GM12875 (cell line): ENCODE results near the gene MBD2.
"Not testable (repeated sequence)": the region's sequence is repeated elsewhere in the genome, so short reads cannot be mapped to it uniquely, and the experiment has no call there.

Source experiments
- H3K4me3 ChIP-seq: one replicate; pipeline ENCODE4 v1.5.1; 2011; ENCODE audit warnings: low read depth, low read length, control low read depth
- CTCF ChIP-seq: IDR thresholded peaks from 2 replicates; pipeline ENCODE4 v1.5.1; 2011; ENCODE audit warnings: low read depth, mild to moderate bottlenecking, control low read depth, inconsistent platforms, low read length, moderate library complexity, borderline replicate concordance; ENCODE audit not compliant: insufficient read depth

The MBD2 gene

GRCh38 chr18:54224379-54225014 is at the start of gene MBD2:
TSS of gene MBD2 (minus strand) at chr18:54224669. CDS start at chr18:54224559, 110 bp downstream.
- H3K4me3 ChIP-seq: peak within 1 kb of the TSS; percentile 78
- TF ChIP-seq CTCF: no peak

GRCh38 chr18:54269893-54270844 is 45.7 kb upstream of the MBD2 start:
- TF ChIP-seq CTCF: peak; percentile 43; the same call in 1 of the 2 replicates
- peak overlapping the region; percentile 50 for H3K4me3 ChIP-seq

GRCh38 chr18:54268751-54269150 is 44.3 kb upstream of the MBD2 start:
- no peak for TF ChIP-seq CTCF
- H3K4me3 ChIP-seq: peak overlapping the region; percentile 50

- no peak overlapping the region for H3K4me3 ChIP-seq
- TF ChIP-seq CTCF: no peak
Measured at GRCh38 chr18:54267701-54268100, 43.2 kb upstream of the MBD2 start.

- H3K4me3 ChIP-seq: no peak overlapping the region
- TF ChIP-seq CTCF: no peak
Measured at GRCh38 chr18:54263904-54264336, 39.5 kb upstream of the MBD2 start.

- TF ChIP-seq CTCF: no peak
- H3K4me3 ChIP-seq: no peak overlapping the region
Measured at GRCh38 chr18:54261894-54262293, 37.4 kb upstream of the MBD2 start.

GRCh38 chr18:54260396-54261072 is 36.1 kb upstream of the MBD2 start:
- no peak for TF ChIP-seq CTCF

GRCh38 chr18:54257818-54258217 is 33.3 kb upstream of the MBD2 start:
- not testable (repeated sequence) for H3K4me3 ChIP-seq

More at GRCh38 chr18:54260396-54261072, 36.1 kb upstream of the MBD2 start:
- no peak overlapping the region for H3K4me3 ChIP-seq
